GM12878 (cell line): ENCODE results near the gene ARHGAP22.

Experiments
- CHD4 ChIP-seq: fragments of 200-600 bp; sonication (generic); IDR thresholded peaks from 2 replicates; pipeline ENCODE4 v1.6.1; 2016; ENCODE audit warnings: mild to moderate bottlenecking
- FOS ChIP-seq: IDR thresholded peaks from 3 replicates; pipeline ENCODE4 v1.6.1; 2011; ENCODE audit warnings: borderline replicate concordance; ENCODE audit not compliant: insufficient read length; ENCODE audit errors: extremely low read depth
- HCFC1 ChIP-seq: fragments of 150-350 bp; IDR thresholded peaks from 2 replicates; pipeline ENCODE4 v1.6.1; 2014; ENCODE audit warnings: low read length
- POLR2A ChIP-seq: IDR thresholded peaks from 2 replicates; pipeline ENCODE4 v1.6.1; 2011; ENCODE audit warnings: low read depth, mild to moderate bottlenecking, low read length
- POLR2AphosphoS2 ChIP-seq: IDR thresholded peaks from 2 replicates; pipeline ENCODE4 v1.6.1; 2011; ENCODE audit warnings: low read depth, mild to moderate bottlenecking, low read length, improper control_type of control experiment, moderate library complexity
- POLR2AphosphoS5 ChIP-seq: IDR thresholded peaks from 2 replicates; pipeline ENCODE4 v1.6.1; 2011; ENCODE audit warnings: mild to moderate bottlenecking, low read length, inconsistent platforms
- RAD21 ChIP-seq: IDR thresholded peaks from 2 replicates; pipeline ENCODE4 v1.6.1; 2011; ENCODE audit warnings: mild to moderate bottlenecking, low read depth, low read length, moderate library complexity; ENCODE audit not compliant: insufficient read depth
- SRF ChIP-seq, 2 experiments: IDR thresholded peaks; 2 replicates each; pipeline ENCODE4 v1.6.1; 2011; ENCODE audit warnings: low read depth in 2 of 2, low read length in 2 of 2, mild to moderate bottlenecking in 1 of 2, moderate library complexity in 1 of 2
- TF ChIP-seq, protein P1 (sequence below), 3 experiments: IDR thresholded peaks in 2 of 3; conservative IDR thresholded peaks in 1 of 3; 2 replicates each; pipeline ENCODE4 v1.5.1; 2011; ENCODE audit warnings: low read depth in 3 of 3, low read length in 3 of 3, mild to moderate bottlenecking in 3 of 3, control low read depth in 2 of 3, moderate library complexity in 2 of 3, inconsistent platforms in 1 of 3, mixed read lengths in 1 of 3; ENCODE audit not compliant: control insufficient read depth in 2 of 3, insufficient read depth in 1 of 3; ENCODE audit errors: extremely low read depth in 1 of 3
- TF ChIP-seq, protein P2 (sequence below): IDR thresholded peaks from 2 replicates; pipeline ENCODE4 v1.6.1; 2012; ENCODE audit warnings: low read depth, low read length, improper control_type of control experiment

DNA sequence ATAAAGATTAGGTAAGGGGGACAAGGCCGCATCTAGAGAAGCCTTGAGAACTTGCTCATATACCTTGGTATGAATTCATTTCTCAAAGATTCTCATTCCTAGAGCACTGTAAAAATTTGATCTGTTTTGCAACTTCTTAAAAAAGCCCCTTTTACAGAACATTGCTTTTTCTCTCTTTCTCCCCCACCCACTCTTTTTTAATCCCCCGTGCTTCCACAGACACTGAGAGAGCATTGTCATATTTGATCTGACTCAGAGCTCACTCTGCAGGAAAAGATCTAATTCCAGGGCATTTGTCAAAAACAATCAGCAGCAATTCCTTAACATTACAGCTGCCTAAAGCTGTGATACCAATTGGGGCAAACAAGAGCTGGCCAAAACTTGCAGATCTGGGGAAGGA lies 92.0 kb downstream of the ARHGAP22 start:
- no peak for TF ChIP-seq HCFC1
- no peak for TF ChIP-seq FOS
- TF ChIP-seq POLR2A, result no peak
- TF ChIP-seq CHD4, result no peak
- TF ChIP-seq POLR2AphosphoS2, result no peak
- TF ChIP-seq, protein P1, sequence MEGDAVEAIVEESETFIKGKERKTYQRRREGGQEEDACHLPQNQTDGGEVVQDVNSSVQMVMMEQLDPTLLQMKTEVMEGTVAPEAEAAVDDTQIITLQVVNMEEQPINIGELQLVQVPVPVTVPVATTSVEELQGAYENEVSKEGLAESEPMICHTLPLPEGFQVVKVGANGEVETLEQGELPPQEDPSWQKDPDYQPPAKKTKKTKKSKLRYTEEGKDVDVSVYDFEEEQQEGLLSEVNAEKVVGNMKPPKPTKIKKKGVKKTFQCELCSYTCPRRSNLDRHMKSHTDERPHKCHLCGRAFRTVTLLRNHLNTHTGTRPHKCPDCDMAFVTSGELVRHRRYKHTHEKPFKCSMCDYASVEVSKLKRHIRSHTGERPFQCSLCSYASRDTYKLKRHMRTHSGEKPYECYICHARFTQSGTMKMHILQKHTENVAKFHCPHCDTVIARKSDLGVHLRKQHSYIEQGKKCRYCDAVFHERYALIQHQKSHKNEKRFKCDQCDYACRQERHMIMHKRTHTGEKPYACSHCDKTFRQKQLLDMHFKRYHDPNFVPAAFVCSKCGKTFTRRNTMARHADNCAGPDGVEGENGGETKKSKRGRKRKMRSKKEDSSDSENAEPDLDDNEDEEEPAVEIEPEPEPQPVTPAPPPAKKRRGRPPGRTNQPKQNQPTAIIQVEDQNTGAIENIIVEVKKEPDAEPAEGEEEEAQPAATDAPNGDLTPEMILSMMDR (IDR thresholded peaks at IDR 0.05 in 2 of 3, conservative IDR thresholded peaks at IDR 0.05 in 1 of 3; ENCODE audit: control insufficient read depth in 2 of 3, extremely low read depth in 1 of 3, insufficient read depth in 1 of 3, low read depth in 3 of 3, low read length in 3 of 3), result no peak
- TF ChIP-seq POLR2AphosphoS5, result no peak
- no peak for TF ChIP-seq SRF (IDR thresholded peaks at IDR 0.05; ENCODE audit: low read depth in 2 of 2, low read length in 2 of 2)
- TF ChIP-seq, protein P2, sequence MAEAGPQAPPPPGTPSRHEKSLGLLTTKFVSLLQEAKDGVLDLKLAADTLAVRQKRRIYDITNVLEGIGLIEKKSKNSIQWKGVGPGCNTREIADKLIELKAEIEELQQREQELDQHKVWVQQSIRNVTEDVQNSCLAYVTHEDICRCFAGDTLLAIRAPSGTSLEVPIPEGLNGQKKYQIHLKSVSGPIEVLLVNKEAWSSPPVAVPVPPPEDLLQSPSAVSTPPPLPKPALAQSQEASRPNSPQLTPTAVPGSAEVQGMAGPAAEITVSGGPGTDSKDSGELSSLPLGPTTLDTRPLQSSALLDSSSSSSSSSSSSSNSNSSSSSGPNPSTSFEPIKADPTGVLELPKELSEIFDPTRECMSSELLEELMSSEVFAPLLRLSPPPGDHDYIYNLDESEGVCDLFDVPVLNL, result no peak
- TF ChIP-seq RAD21, result no peak
